GM23338 (cell line): Measurements from ENCODE around the gene CYB5R4. TPM values are rescaled to one million over a fixed set of nuclear protein-coding genes. Genes with fewer than 3 reads are reported as not detected.
"Not testable (repeated sequence)": the region's sequence is repeated elsewhere in the genome, so short reads cannot be mapped to it uniquely, and the experiment has no call there.

Experiments used
- ATAC-seq: fragments of 200-7000 bp; cut with Tn5 transposase; 3 replicates; pipeline ENCODE4 v1.9.1; 2020
- DNase-seq: peaks from one replicate; pipeline ENCODE4 v3.0.0-alpha.2; 2015; ENCODE audit warnings: low spot score
- H2AFZ ChIP-seq: fragments of 200-600 bp; sonication (generic); 2 replicates; pipeline ENCODE4 v1.8.0; 2016; ENCODE audit warnings: antibody characterized with exemption, mild to moderate bottlenecking, moderate library complexity
- H3F3A ChIP-seq: fragments of 200-600 bp; sonication (generic); replicated peaks from 2 replicates; pipeline ENCODE4 v1.8.0; 2017; ENCODE audit warnings: antibody characterized with exemption, mixed run types, low read depth
- H3K27ac ChIP-seq: fragments of 200-600 bp; sonication (generic); 2 replicates; pipeline ENCODE4 v1.6.1; 2016; ENCODE audit warnings: low read depth
- H3K27me3 ChIP-seq: fragments of 200-600 bp; sonication (generic); 2 replicates; pipeline ENCODE4 v1.8.0; 2016; ENCODE audit warnings: mild to moderate bottlenecking, mixed run types, moderate library complexity; ENCODE audit not compliant: insufficient read depth
- H3K36me3 ChIP-seq: fragments of 200-600 bp; sonication (generic); 2 replicates; pipeline ENCODE4 v1.8.0; 2016; ENCODE audit warnings: mild to moderate bottlenecking; ENCODE audit not compliant: insufficient read depth
- H3K4me1 ChIP-seq: fragments of 200-600 bp; sonication (generic); 2 replicates; pipeline ENCODE4 v1.8.0; 2016; ENCODE audit warnings: mild to moderate bottlenecking, moderate library complexity; ENCODE audit not compliant: insufficient read depth
- H3K4me2 ChIP-seq: fragments of 200-600 bp; sonication (generic); 2 replicates; pipeline ENCODE4 v1.7.1; 2017; ENCODE audit warnings: mixed run types
- H3K4me3 ChIP-seq: fragments of 200-600 bp; sonication (generic); 2 replicates; pipeline ENCODE4 v1.6.1; 2016; ENCODE audit warnings: mixed run types
- H3K79me2 ChIP-seq: fragments of 200-600 bp; sonication (generic); replicated peaks from 2 replicates; pipeline ENCODE4 v1.8.0; 2017; ENCODE audit warnings: mild to moderate bottlenecking; ENCODE audit not compliant: insufficient read depth
- H3K9me2 ChIP-seq: fragments of 200-600 bp; sonication (generic); 2 replicates; pipeline ENCODE4 v1.8.0; 2017; ENCODE audit not compliant: insufficient read depth
- H4K20me1 ChIP-seq: fragments of 200-600 bp; sonication (generic); replicated peaks from 2 replicates; pipeline ENCODE4 v1.8.0; 2017; ENCODE audit warnings: mild to moderate bottlenecking; ENCODE audit not compliant: insufficient read depth
- H3K27ac Mint-ChIP-seq: 2 replicates; pipeline ENCODE4 v1.8.0; 2020; ENCODE audit warnings: inconsistent platforms, mild to moderate bottlenecking, moderate library complexity, mixed read lengths
- H3K27me3 Mint-ChIP-seq: 3 replicates; pipeline ENCODE4 v1.8.0; 2022; ENCODE audit warnings: low read depth, mild to moderate bottlenecking, moderate library complexity, mixed read lengths, inconsistent platforms; ENCODE audit not compliant: insufficient read depth, poor library complexity
- H3K36me3 Mint-ChIP-seq: 3 replicates; pipeline ENCODE4 v1.8.0; 2021; ENCODE audit warnings: low read depth, mild to moderate bottlenecking, inconsistent platforms, moderate library complexity, mixed read lengths
- H3K4me1 Mint-ChIP-seq: 3 replicates; pipeline ENCODE4 v1.8.0; 2020; ENCODE audit warnings: mild to moderate bottlenecking, inconsistent platforms, mixed read lengths
- H3K4me3 Mint-ChIP-seq: 3 replicates; pipeline ENCODE4 v1.8.0; 2021; ENCODE audit warnings: moderate library complexity, mild to moderate bottlenecking, inconsistent platforms, mixed read lengths
- H3K9me3 Mint-ChIP-seq: 3 replicates; pipeline ENCODE4 v1.8.0; 2020; ENCODE audit warnings: moderate library complexity, mild to moderate bottlenecking, inconsistent platforms, mixed read lengths
- CTCF ChIP-seq, 2 experiments: fragments of 200-600 bp in 1 of 2; sonication (generic) in 1 of 2; conservative IDR thresholded peaks; 2 replicates each; pipeline versions ENCODE4 v1.5.1 to v1.6.1; 2016 to 2017; ENCODE audit warnings: antibody characterized with exemption in 2 of 2, low read depth in 2 of 2, mild to moderate bottlenecking in 2 of 2, moderate library complexity in 1 of 2
- STAT1 ChIP-seq: IDR thresholded peaks from one replicate; pipeline ENCODE4 v1.6.1; 2016; ENCODE audit warnings: antibody characterized with exemption; ENCODE audit not compliant: unreplicated experiment
- ZNF114 ChIP-seq: fragments of 250-450 bp; sonication (Bioruptor Pico); IDR thresholded peaks from 2 replicates; pipeline ENCODE4 v1.5.0; 2020; ENCODE audit warnings: mild to moderate bottlenecking, moderate library complexity
- ZNF462 ChIP-seq: fragments of 250-450 bp; sonication (Bioruptor Pico); IDR thresholded peaks from 2 replicates; pipeline ENCODE4 v1.5.0; 2020; ENCODE audit warnings: mild to moderate bottlenecking, moderate library complexity
- polyA plus RNA-seq: library from polyadenylated mRNA; unstranded; fragments of >200 nt; fragmentation: Nextera tagmentation; extraction: Ambion mirVana; gene quantifications from 2 replicates; pipeline ENCODE4 v1.2.1, GENCODE V29; 2016
- total RNA-seq: library from RNA; depleted of rRNA; stranded (reverse); fragments of >200 nt; shearing (Covaris generic); gene quantifications from 2 replicates; pipeline ENCODE4 v1.2.3, GENCODE V29; 2014

Gene CYB5R4
- total and polyA plus RNA-seq, 2 experiments from 2014 or later, result 8.9 to 17.2 TPM

- Histone ChIP-seq H2AFZ (no peak overlapping the region), H3K4me1 (peaks cover 18% of the 10 kb centered on the region), H3K9me2 (no peaks in the 10 kb centered on the region), H3K79me2 (no peaks in the 10 kb centered on the region), H3K27ac (no peak overlapping the region), H3F3A (no peaks in the 10 kb centered on the region), H4K20me1 (no peaks in the 10 kb centered on the region), H3K27me3 (no peaks in the 10 kb centered on the region), H3K36me3 (no peaks in the 10 kb centered on the region; the same call in 1 of the 2 replicates), H3K4me2 (no peak overlapping the region), H3K4me3 (no peak overlapping the region)
- Mint-ChIP-seq H3K27ac (no peak overlapping the region), H3K4me1 (peaks cover 17% of the 10 kb centered on the region), H3K36me3 (peaks cover 33% of the 10 kb centered on the region), H3K27me3 (peaks cover 4% of the 10 kb centered on the region), H3K4me3 (no peak overlapping the region), H3K9me3 (peaks cover 37% of the 10 kb centered on the region)
- TF ChIP-seq CTCF (conservative IDR thresholded peaks at IDR 0.05; ENCODE audit: low read depth in 2 of 2), result no peak
- TF ChIP-seq STAT1, result no peak
- no peak for TF ChIP-seq ZNF114
- DNase-seq (no peak), ATAC-seq (no peak)
Measured at GRCh38 chr6:83948851-83949250, 89.4 kb downstream of the CYB5R4 start.

GRCh38 chr6:83951423-83951822 is 91.9 kb downstream of the CYB5R4 start:
- H3K4me1 ChIP-seq, result peaks cover 22% of the 10 kb centered on the region
- Mint-ChIP-seq H3K9me3 (peaks cover 12% of the 10 kb centered on the region; the same call in 2 of the 3 replicates), H3K36me3 (peaks cover 22% of the 10 kb centered on the region; the same call in 2 of the 3 replicates), H3K4me1 (peaks cover 28% of the 10 kb centered on the region)
- not testable (repeated sequence) for H3K4me3 Mint-ChIP-seq, H3K27ac ChIP-seq, H3K27me3 Mint-ChIP-seq, H3K9me2 ChIP-seq, H3K27me3 ChIP-seq, H3K36me3 ChIP-seq, DNase-seq, H3K79me2 ChIP-seq, H3K4me3 ChIP-seq, ATAC-seq, H2AFZ ChIP-seq, H3K4me2 ChIP-seq, H3K27ac Mint-ChIP-seq, H4K20me1 ChIP-seq, H3F3A ChIP-seq

GRCh38 chr6:83952830-83953229 is 93.3 kb downstream of the CYB5R4 start:
- Histone ChIP-seq H3K27ac (no peak overlapping the region), H3K4me3 (no peak overlapping the region), H3F3A (no peaks in the 10 kb centered on the region), H3K36me3 (no peaks in the 10 kb centered on the region), H3K9me2 (no peaks in the 10 kb centered on the region), H3K27me3 (no peaks in the 10 kb centered on the region), H3K4me2 (peak overlapping the region; percentile 8; the same call in 1 of the 2 replicates), H3K79me2 (no peaks in the 10 kb centered on the region), H2AFZ (no peak overlapping the region), H3K4me1 (peaks cover 22% of the 10 kb centered on the region), H4K20me1 (no peaks in the 10 kb centered on the region)
- peak; percentile 41 for DNase-seq
- Mint-ChIP-seq H3K27ac (peak overlapping the region; percentile 13; the same call in 1 of the 2 replicates), H3K4me3 (no peak overlapping the region), H3K27me3 (peaks cover 2% of the 10 kb centered on the region), H3K4me1 (peaks cover 31% of the 10 kb centered on the region), H3K9me3 (no peaks in the 10 kb centered on the region; the same call in 2 of the 3 replicates), H3K36me3 (peaks cover 21% of the 10 kb centered on the region; the same call in 2 of the 3 replicates)
- ATAC-seq, result peak; percentile 82
- TF ChIP-seq CTCF (conservative IDR thresholded peaks at IDR 0.05; ENCODE audit: low read depth in 2 of 2) (no peak), ZNF462 (CRISPR knock-in tag) (peak; percentile 66; the same call in 1 of the 2 replicates)
